H1 (cell line): Measurements from ENCODE around the gene C9. TPM values are rescaled to one million over a fixed set of nuclear protein-coding genes. Genes with fewer than 3 reads are reported as not detected.

Experiments
- CTCF ChIA-PET: fragments of 300-600 bp; sonication (Branson Sonifier 250); formaldehyde crosslinking; loops from one replicate; lab custom pipeline; 2021; ENCODE audit not compliant: partially characterized antibody; lab: Charles Lee
- POLR2A ChIA-PET: fragments of 300-600 bp; sonication (Branson Sonifier 250); formaldehyde crosslinking; loops from one replicate; lab custom pipeline; 2021; ENCODE audit warnings: inconsistent platforms; ENCODE audit not compliant: partially characterized antibody; lab: Charles Lee
- DNase-seq, 2 experiments: peaks; one replicate each; pipeline versions ENCODE4 v3.0.0 to v3.0.0-alpha.2; 2010 to 2022; ENCODE audit warnings: low spot score in 2 of 2, low read depth in 1 of 2, mixed read lengths in 1 of 2
- FAIRE-seq: peaks from 2 replicates; lab custom pipeline; 2011; peaks lifted over from hg19 to GRCh38; lab: Jason Lieb, UNC
- H2AFZ ChIP-seq: 2 replicates; pipeline ENCODE4 v1.8.1; 2012; ENCODE audit warnings: low read length, inconsistent platforms
- H2AK5ac ChIP-seq: 2 replicates; pipeline ENCODE4 v1.6.1; 2013; ENCODE audit warnings: low read depth, low read length
- H2BK120ac ChIP-seq: replicated peaks from 2 replicates; pipeline ENCODE3; 2013; ENCODE audit warnings: low read depth, low read length, inconsistent platforms
- H2BK12ac ChIP-seq: 2 replicates; pipeline ENCODE4 v1.6.1; 2013; ENCODE audit warnings: low read depth, low read length
- H2BK15ac ChIP-seq: 2 replicates; pipeline ENCODE4 v1.6.1; 2013; ENCODE audit warnings: low read length
- H2BK20ac ChIP-seq: 2 replicates; pipeline ENCODE4 v1.6.1; 2013; ENCODE audit warnings: low read length
- H2BK5ac ChIP-seq: 2 replicates; pipeline ENCODE4 v1.6.1; 2013; ENCODE audit warnings: low read depth, low read length
- H3K14ac ChIP-seq: 2 replicates; pipeline ENCODE4 v1.6.1; 2013; ENCODE audit warnings: inconsistent platforms; ENCODE audit not compliant: insufficient read length
- H3K18ac ChIP-seq: 2 replicates; pipeline ENCODE4 v1.6.1; 2013; ENCODE audit warnings: low read length; ENCODE audit errors: extremely low read depth
- H3K23ac ChIP-seq: 2 replicates; pipeline ENCODE4 v1.6.1; 2013; ENCODE audit warnings: inconsistent platforms; ENCODE audit not compliant: insufficient read length
- H3K23me2 ChIP-seq: 2 replicates; pipeline ENCODE4 v1.6.1; 2013; ENCODE audit warnings: low read depth, low read length
- H3K27ac ChIP-seq: 2 replicates; pipeline ENCODE4 v1.6.1; 2011; ENCODE audit warnings: low read depth, low read length, inconsistent platforms
- H3K27me3 ChIP-seq, 4 experiments: replicated peaks in 1 of 4; 1 replicate in 1 of 4; 2 replicates in 3 of 4; pipeline versions ENCODE4 v1.6.1 to v1.8.1; 2011 to 2013; ENCODE audit warnings: low read length in 3 of 4, mild to moderate bottlenecking in 3 of 4, inconsistent platforms in 2 of 4, mixed read lengths in 2 of 4, moderate library complexity in 1 of 4; ENCODE audit not compliant: control insufficient read depth in 3 of 4, insufficient read depth in 3 of 4; ENCODE audit errors: extremely low read depth in 1 of 4
- H3K36me3 ChIP-seq, 4 experiments: 2 replicates each; pipeline versions ENCODE4 v1.6.1 to v1.8.1; 2011 to 2013; ENCODE audit warnings: mild to moderate bottlenecking in 4 of 4, low read length in 3 of 4, moderate library complexity in 2 of 4, control low read depth in 1 of 4, inconsistent platforms in 1 of 4; ENCODE audit not compliant: insufficient read depth in 4 of 4, control insufficient read depth in 2 of 4
- H3K4ac ChIP-seq: replicated peaks from 2 replicates; pipeline ENCODE3; 2013; ENCODE audit warnings: low read length, low read depth, mixed read lengths, inconsistent platforms; ENCODE audit not compliant: insufficient read length
- H3K4me1 ChIP-seq, 4 experiments: replicated peaks in 1 of 4; 1 replicate in 1 of 4; 2 replicates in 3 of 4; pipeline versions ENCODE4 v1.6.1 to v1.8.1; 2011 to 2013; ENCODE audit warnings: low read length in 3 of 4, inconsistent platforms in 2 of 4, mixed read lengths in 1 of 4; ENCODE audit not compliant: insufficient read depth in 4 of 4, control insufficient read depth in 3 of 4
- H3K4me2 ChIP-seq, 2 experiments: 2 replicates each; pipeline versions ENCODE4 v1.6.1 to v1.8.1; 2011 to 2013; ENCODE audit warnings: low read depth in 2 of 2, low read length in 2 of 2, control low read depth in 1 of 2, inconsistent platforms in 1 of 2, mild to moderate bottlenecking in 1 of 2; ENCODE audit not compliant: insufficient read depth in 1 of 2
- H3K4me3 ChIP-seq, 4 experiments: fragments of 200-600, 300-600 bp in 1 of 4; sonication (generic), shearing (Covaris generic), sonication (Bioruptor Twin) in 1 of 4; 2 replicates each; pipeline versions ENCODE4 v1.5.1 to v1.8.1; 2011 to 2016; ENCODE audit warnings: low read length in 4 of 4, low read depth in 3 of 4, control low read depth in 2 of 4, inconsistent platforms in 2 of 4, mild to moderate bottlenecking in 2 of 4, mixed read lengths in 1 of 4, moderate library complexity in 1 of 4; ENCODE audit not compliant: insufficient read depth in 2 of 4; ENCODE audit errors: extremely low read depth in 1 of 4
- H3K56ac ChIP-seq: replicated peaks from 2 replicates; pipeline ENCODE3; 2013; ENCODE audit warnings: low read depth, mild to moderate bottlenecking, mixed read lengths, low read length, inconsistent platforms; ENCODE audit not compliant: insufficient read length
- H3K79me1 ChIP-seq: 2 replicates; pipeline ENCODE4 v1.6.1; 2013; ENCODE audit warnings: low read depth, low read length, control low read depth
- H3K79me2 ChIP-seq, 2 experiments: 2 replicates each; pipeline versions ENCODE4 v1.6.1 to v1.8.1; 2012 to 2013; ENCODE audit warnings: low read length in 2 of 2, mild to moderate bottlenecking in 2 of 2, inconsistent platforms in 1 of 2; ENCODE audit not compliant: insufficient read depth in 2 of 2, control insufficient read depth in 1 of 2
- H3K9ac ChIP-seq, 4 experiments: replicated peaks in 1 of 4; 1 replicate in 1 of 4; 2 replicates in 3 of 4; pipeline versions ENCODE4 v1.6.1 to v1.8.1; 2011 to 2013; ENCODE audit warnings: low read depth in 3 of 4, low read length in 3 of 4, control low read depth in 2 of 4, mild to moderate bottlenecking in 2 of 4, moderate library complexity in 2 of 4, inconsistent platforms in 1 of 4; ENCODE audit errors: extremely low read depth in 1 of 4
- H3K9me3 ChIP-seq, 2 experiments: 2 replicates each; pipeline versions ENCODE4 v1.6.1 to v1.8.1; 2012 to 2013; ENCODE audit warnings: mild to moderate bottlenecking in 2 of 2, moderate library complexity in 2 of 2, control low read depth in 1 of 2, inconsistent platforms in 1 of 2, low read depth in 1 of 2, low read length in 1 of 2, mixed read lengths in 1 of 2; ENCODE audit not compliant: insufficient read depth in 2 of 2
- H4K20me1 ChIP-seq, 2 experiments: replicated peaks in 1 of 2; 2 replicates each; pipeline versions ENCODE3 to v1.8.1; 2011 to 2013; ENCODE audit warnings: inconsistent platforms in 2 of 2, low read length in 2 of 2, mild to moderate bottlenecking in 1 of 2; ENCODE audit not compliant: insufficient read depth in 2 of 2, control insufficient read depth in 1 of 2
- H4K5ac ChIP-seq: 2 replicates; pipeline ENCODE4 v1.6.1; 2013; ENCODE audit warnings: low read length, low read depth, mixed read lengths, inconsistent platforms; ENCODE audit not compliant: insufficient read length
- H4K8ac ChIP-seq: 2 replicates; pipeline ENCODE4 v1.8.0; 2013; ENCODE audit warnings: mild to moderate bottlenecking, moderate library complexity, low read length, inconsistent platforms; ENCODE audit not compliant: insufficient read depth; ENCODE audit errors: extremely low read depth
- H4K91ac ChIP-seq: replicated peaks from 2 replicates; pipeline ENCODE3; 2013; ENCODE audit warnings: low read length, mixed read lengths, inconsistent platforms; ENCODE audit not compliant: insufficient read length
- ATF2 ChIP-seq: IDR thresholded peaks from 2 replicates; pipeline ENCODE4 v1.6.1; 2012; ENCODE audit warnings: low read length, inconsistent platforms
- CBX8 ChIP-seq: fragments of 300-800, 300-1000 bp; sonication (generic); IDR thresholded peaks from 2 replicates; pipeline ENCODE4 v1.7.1; 2016; ENCODE audit warnings: low read depth, low read length, borderline replicate concordance
- KDM4A ChIP-seq: IDR thresholded peaks from one replicate; pipeline ENCODE4 v1.7.1; 2012; ENCODE audit warnings: low read depth, mild to moderate bottlenecking, moderate library complexity, low read length, inconsistent platforms; ENCODE audit not compliant: severe bottlenecking
- NRF1 ChIP-seq: IDR thresholded peaks from 2 replicates; pipeline ENCODE4 v1.6.1; 2011; ENCODE audit warnings: mild to moderate bottlenecking, low read depth, low read length, improper control_type of control experiment
- RNF2 ChIP-seq: fragments of 200-900, 300-1000 bp; sonication (generic); IDR thresholded peaks from 2 replicates; pipeline ENCODE4 v1.7.1; 2016; ENCODE audit warnings: borderline replicate concordance, low read depth, mild to moderate bottlenecking, antibody characterized with exemption, low read length; ENCODE audit not compliant: poor library complexity, severe bottlenecking; ENCODE audit errors: missing control alignments
- WGBS, 2 experiments: shearing (Covaris generic) in 1 of 2; methylation state at CpG; one replicate each; pipeline versions ENCODE4 v1.1.6 to v1.1.7; 2013 to 2015; ENCODE audit warnings: low lambda C conversion rate in 2 of 2, mixed read lengths in 2 of 2, inconsistent platforms in 1 of 2, low coverage in 1 of 2, missing lambda C conversion rate in 1 of 2; ENCODE audit not compliant: insufficient replicate concordance in 2 of 2, insufficient coverage in 1 of 2, insufficient read length in 1 of 2; ENCODE audit errors: extremely low coverage in 1 of 2, missing lambda C conversion rate in 1 of 2; 5-methylcytosine and 5-hydroxymethylcytosine counted together
- polyA plus RNA-seq, 7 experiments: library from polyadenylated mRNA; depleted of rRNA in 3 of 7; stranded (reverse) in 5 of 7; unstranded in 2 of 7; fragments of >200 nt in 5 of 7; fragments of 200-250 nt in 2 of 7; gene quantifications; 1 replicate in 5 of 7; 2 replicates in 1 of 7; 4 replicates in 1 of 7; pipeline versions ENCODE4 v1.2.1 to v1.2.3, GENCODE V29; 2011 to 2013; ENCODE audit warnings: missing spikeins in 2 of 7, mixed read lengths in 2 of 7
- total RNA-seq: library from RNA; stranded (reverse); fragmentation: NEBNext Ultra II Directional; extraction: Animal tissue kit (Norgen Biotek cat#: 25700); gene quantifications from 2 replicates; pipeline ENCODE4 v1.2.1, GENCODE V29; 2021

C9 gene
- total and polyA plus RNA-seq, 2 of the 8 experiments (the other 6 are each of a cell fraction or from before 2014, with no cell fraction given) = not detected

GRCh38 chr5:39264528-39264927 lies 99.8 kb downstream of the C9 start:
- Histone ChIP-seq H2BK15ac (no peak overlapping the region), H3K23ac (no peak overlapping the region), H4K20me1 (no peaks in the 10 kb centered on the region), H3K27me3 (no peaks in the 10 kb centered on the region), H4K91ac (no peak overlapping the region), H3K18ac (no peak overlapping the region), H2BK5ac (no peak overlapping the region), H3K56ac (no peak overlapping the region), H3K4me1 (no peaks in the 10 kb centered on the region), H3K14ac (no peak overlapping the region), H2BK12ac (no peak overlapping the region), H3K23me2 (no peaks in the 10 kb centered on the region), H3K9ac (no peak overlapping the region), H3K79me2 (no peaks in the 10 kb centered on the region), H3K27ac (no peak overlapping the region), H2BK20ac (no peak overlapping the region), H3K9me3 (no peaks in the 10 kb centered on the region), H4K5ac (no peak overlapping the region), H3K36me3 (no peaks in the 10 kb centered on the region), H3K4me2 (no peak overlapping the region), H2AK5ac (no peak overlapping the region), H3K79me1 (no peaks in the 10 kb centered on the region), H2BK120ac (no peak overlapping the region), H4K8ac (no peak overlapping the region), H2AFZ (no peak overlapping the region), H3K4me3 (no peak overlapping the region), H3K4ac (no peak overlapping the region)
- ChIA-PET CTCF (interaction anchor here (0.9 to 1.0 kb wide), 2 partner anchors 10 to 284 kb away, joined by 3 read pairs; no protein-coding TSS in a partner anchor), POLR2A (no interaction called here)
- 75% methylated on average over 1 of the region's 1 CpG; no CpG with 5 or more reads in 1 of the 2 experiments for WGBS, 2 experiments
- DNase-seq (no peak), FAIRE-seq (no peak)
- TF ChIP-seq CBX8 (no peak), ATF2 (no peak), RNF2 (no peak), NRF1 (no peak), KDM4A (no peak)
